Right lobe of liver (tissue), 4 donors: ENCODE results near the gene GDF2.

Experiments
- POLR2A ChIP-seq: fragments of 450-650 bp; IDR thresholded peaks from one replicate; pipeline ENCODE4 v1.6.1; 2017; ENCODE audit warnings: antibody characterized with exemption, mild to moderate bottlenecking
- TF ChIP-seq, protein P1 (sequence below), 4 donors: fragments of 200-600 bp in 3 of 4; fragments of 450-650 bp in 1 of 4; IDR thresholded peaks; one replicate each; pipeline versions ENCODE4 v1.5.1 to v1.8.0; 2016 to 2022; ENCODE audit warnings: antibody characterized with exemption in 4 of 4, mild to moderate bottlenecking in 2 of 4
- donor health status: DM: no; HTN: no; CAD: no.
- donor health status: DM: no; HTN: no; CAD: no.
- donor health status: DM: no; HTN: yes; CAD: no.

DNA sequence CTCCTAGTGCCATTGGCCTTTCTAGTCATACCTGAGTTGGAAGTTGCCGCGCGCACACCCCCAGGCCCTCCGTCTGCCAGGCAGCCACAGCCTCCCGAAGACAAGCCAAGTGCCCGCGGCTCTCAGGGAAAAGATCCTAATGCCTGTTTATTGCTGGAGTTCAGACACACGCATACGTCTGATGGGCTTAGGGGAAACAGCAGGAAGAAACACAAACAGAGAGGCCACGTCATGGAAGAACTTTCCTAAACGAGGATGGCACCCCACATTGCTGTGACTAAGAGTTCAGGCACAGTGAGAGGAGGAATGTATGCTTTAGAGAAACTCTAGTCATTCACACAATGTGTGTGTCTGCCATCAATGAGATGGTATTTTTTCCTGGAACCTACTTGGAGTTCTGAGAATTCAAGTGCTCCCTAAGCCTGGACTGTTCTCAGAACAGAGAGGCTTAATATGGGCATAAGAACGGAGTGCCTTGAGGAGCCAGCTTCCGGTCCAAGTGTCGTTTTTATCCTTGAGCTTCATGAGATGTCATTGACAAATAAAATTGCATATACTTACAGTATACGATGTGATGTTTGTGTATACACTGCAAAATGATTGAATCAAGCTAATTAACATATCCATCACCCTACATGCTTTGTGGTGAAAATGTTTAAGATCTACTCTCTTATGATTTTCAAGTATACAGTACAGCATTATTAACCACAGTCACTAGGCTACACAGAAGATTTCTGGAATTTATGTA, 14.3 kb downstream of the GDF2 start:
- TF ChIP-seq POLR2A = no peak
- TF ChIP-seq, protein P1, sequence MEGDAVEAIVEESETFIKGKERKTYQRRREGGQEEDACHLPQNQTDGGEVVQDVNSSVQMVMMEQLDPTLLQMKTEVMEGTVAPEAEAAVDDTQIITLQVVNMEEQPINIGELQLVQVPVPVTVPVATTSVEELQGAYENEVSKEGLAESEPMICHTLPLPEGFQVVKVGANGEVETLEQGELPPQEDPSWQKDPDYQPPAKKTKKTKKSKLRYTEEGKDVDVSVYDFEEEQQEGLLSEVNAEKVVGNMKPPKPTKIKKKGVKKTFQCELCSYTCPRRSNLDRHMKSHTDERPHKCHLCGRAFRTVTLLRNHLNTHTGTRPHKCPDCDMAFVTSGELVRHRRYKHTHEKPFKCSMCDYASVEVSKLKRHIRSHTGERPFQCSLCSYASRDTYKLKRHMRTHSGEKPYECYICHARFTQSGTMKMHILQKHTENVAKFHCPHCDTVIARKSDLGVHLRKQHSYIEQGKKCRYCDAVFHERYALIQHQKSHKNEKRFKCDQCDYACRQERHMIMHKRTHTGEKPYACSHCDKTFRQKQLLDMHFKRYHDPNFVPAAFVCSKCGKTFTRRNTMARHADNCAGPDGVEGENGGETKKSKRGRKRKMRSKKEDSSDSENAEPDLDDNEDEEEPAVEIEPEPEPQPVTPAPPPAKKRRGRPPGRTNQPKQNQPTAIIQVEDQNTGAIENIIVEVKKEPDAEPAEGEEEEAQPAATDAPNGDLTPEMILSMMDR (IDR thresholded peaks at IDR 0.05) = no peak
